GM12873 (cell line): ENCODE data around the gene CAMTA1.

Experiments
- CTCF ChIP-seq: IDR thresholded peaks from 2 replicates; pipeline ENCODE4 v1.5.1; 2012; ENCODE audit warnings: low read depth, mild to moderate bottlenecking, moderate library complexity, low read length, control low read depth; ENCODE audit not compliant: insufficient read depth; ENCODE audit errors: missing control alignments

Gene CAMTA1

GRCh38 chr1:7301664-7301981, 516.4 kb downstream of the CAMTA1 start:
- no peak for TF ChIP-seq CTCF

DNA sequence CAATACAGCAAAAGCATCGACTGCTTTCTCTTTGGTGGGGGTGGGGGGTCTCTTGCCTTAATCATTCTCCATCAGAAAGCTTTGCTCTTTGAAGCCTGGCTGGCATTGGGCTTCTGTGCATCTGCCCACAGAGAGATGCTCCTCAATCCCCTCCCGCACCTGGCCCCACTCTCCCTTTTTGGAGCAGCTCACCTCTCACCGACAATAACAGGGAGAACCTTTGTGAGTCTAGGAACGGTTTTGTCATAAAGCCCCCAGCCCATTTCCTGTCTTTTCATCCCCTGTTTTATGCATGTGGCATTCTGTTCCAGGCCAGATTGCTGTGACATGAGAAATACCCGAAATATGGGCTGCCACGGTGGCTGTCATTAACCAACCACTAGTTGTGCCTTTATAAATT, 516.9 kb downstream of the CAMTA1 start:
- no peak for TF ChIP-seq CTCF

DNA sequence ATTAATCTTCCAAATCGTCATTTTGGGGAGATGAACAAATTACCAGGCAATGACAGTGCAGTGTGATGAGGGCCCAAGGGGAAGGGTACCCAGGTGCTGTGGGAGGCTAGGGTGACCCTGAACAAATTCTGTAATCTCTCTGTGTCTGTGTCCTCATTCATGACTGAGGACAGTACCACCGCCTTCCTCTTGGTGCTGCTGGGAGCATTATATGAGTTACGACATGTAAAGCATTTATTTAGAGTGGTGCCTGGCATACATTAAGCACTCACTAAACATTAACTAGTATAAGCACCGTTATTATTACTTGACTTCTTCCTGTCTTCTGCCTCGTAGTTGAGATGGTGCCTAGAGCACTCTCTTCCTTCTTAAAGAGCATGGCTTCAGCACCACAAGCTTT, 517.6 kb downstream of the CAMTA1 start:
- TF ChIP-seq CTCF: no peak

- TF ChIP-seq CTCF: no peak
Measured at GRCh38 chr1:7303554-7304317, 518.5 kb downstream of the CAMTA1 start.

- TF ChIP-seq CTCF: no peak
Measured at GRCh38 chr1:7313081-7313546, 527.9 kb downstream of the CAMTA1 start.

GRCh38 chr1:7313826-7314225, 528.6 kb downstream of the CAMTA1 start:
- TF ChIP-seq CTCF: no peak

DNA sequence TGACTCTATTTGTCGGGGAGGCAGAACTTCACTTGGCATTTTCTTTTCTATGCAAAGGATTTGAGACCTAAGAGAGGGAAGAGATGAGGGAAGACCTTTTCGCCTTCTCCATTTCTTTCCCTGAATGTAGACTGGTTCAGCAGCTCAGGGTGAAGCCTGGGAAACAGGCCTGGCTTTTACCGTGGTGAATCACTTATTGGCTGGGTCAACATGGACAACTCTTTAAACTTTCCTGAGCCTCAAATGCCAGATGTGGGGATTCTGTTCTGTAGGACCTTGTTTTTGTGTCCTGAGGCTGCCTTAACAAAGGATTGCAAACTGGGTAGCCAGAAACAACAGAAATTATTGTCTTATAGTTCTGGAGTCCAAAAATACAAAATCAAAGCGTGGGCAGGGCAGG, 530.1 kb downstream of the CAMTA1 start:
- no peak for TF ChIP-seq CTCF

DNA sequence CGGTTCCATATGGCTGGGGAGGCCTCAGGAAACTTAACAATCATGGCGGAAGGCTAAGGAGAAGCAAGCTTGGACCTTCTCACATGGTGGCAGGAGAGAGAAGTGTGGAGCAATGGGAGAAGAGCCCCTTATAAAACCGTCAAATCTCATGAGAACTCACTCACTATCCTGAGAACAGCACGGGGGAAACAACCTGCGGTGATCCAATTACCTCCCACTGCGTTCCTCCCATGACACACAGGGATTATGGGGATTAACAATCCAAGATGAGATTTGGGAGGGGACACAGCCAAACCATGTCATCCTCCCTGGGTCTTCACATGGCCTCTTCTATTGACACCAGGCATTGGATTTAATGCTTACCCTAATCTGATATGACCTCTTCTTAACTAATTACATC, 530.7 kb downstream of the CAMTA1 start:
- no peak for TF ChIP-seq CTCF
